Keratinocyte (primary cell): ENCODE results near the gene MGAT5B. TPM values are rescaled to one million over a fixed set of nuclear protein-coding genes. Genes with fewer than 3 reads are reported as not detected.

Experiments used
- DNase-seq: peaks from one replicate; pipeline ENCODE4 v3.0.0-alpha.2; 2011; ENCODE audit warnings: low read depth, missing footprints, low spot score
- FAIRE-seq: peaks from 2 replicates; lab custom pipeline; 2011; peaks lifted over from hg19 to GRCh38; lab: Jason Lieb, UNC
- H2AFZ ChIP-seq: 2 replicates; pipeline ENCODE4 v1.6.0; 2012; ENCODE audit warnings: low read length, control low read depth, inconsistent platforms; ENCODE audit not compliant: control insufficient read depth
- H3K27ac ChIP-seq: 2 replicates; pipeline ENCODE4 v1.5.1; 2011; ENCODE audit warnings: low read length; ENCODE audit not compliant: control insufficient read depth, insufficient read depth
- H3K27me3 ChIP-seq: 3 replicates; pipeline ENCODE4 v1.6.0; 2011; ENCODE audit warnings: low read length; ENCODE audit not compliant: control insufficient read depth, insufficient read depth; ENCODE audit errors: extremely low read depth
- H3K36me3 ChIP-seq, 2 experiments: 2 replicates in 1 of 2; 3 replicates in 1 of 2; pipeline ENCODE4 v1.5.1; 2011; ENCODE audit warnings: low read length in 2 of 2, mild to moderate bottlenecking in 1 of 2; ENCODE audit not compliant: control insufficient read depth in 2 of 2, insufficient read depth in 2 of 2; ENCODE audit errors: extremely low read depth in 1 of 2
- H3K4me1 ChIP-seq: 3 replicates; pipeline ENCODE4 v1.5.1; 2011; ENCODE audit warnings: low read length; ENCODE audit not compliant: control insufficient read depth, insufficient read depth; ENCODE audit errors: extremely low read depth
- H3K4me2 ChIP-seq: 3 replicates; pipeline ENCODE4 v1.6.0; 2011; ENCODE audit warnings: low read depth, low read length; ENCODE audit not compliant: control insufficient read depth, insufficient read depth; ENCODE audit errors: extremely low read depth
- H3K4me3 ChIP-seq, 3 experiments: fragments of 200-600 bp in 1 of 3; sonication (generic) in 1 of 3; 2 replicates in 2 of 3; 3 replicates in 1 of 3; pipeline ENCODE4 v1.5.1; 2011 to 2016; ENCODE audit warnings: low read length in 3 of 3, mild to moderate bottlenecking in 3 of 3, control low read depth in 2 of 3, inconsistent platforms in 1 of 3, low read depth in 1 of 3, mixed read lengths in 1 of 3, mixed run types in 1 of 3, moderate library complexity in 1 of 3; ENCODE audit not compliant: control insufficient read depth in 2 of 3, insufficient read depth in 2 of 3; ENCODE audit errors: extremely low read depth in 1 of 3
- H3K79me2 ChIP-seq: 2 replicates; pipeline ENCODE4 v1.6.0; 2012; ENCODE audit warnings: low read length; ENCODE audit not compliant: control insufficient read depth, insufficient read depth
- H3K9ac ChIP-seq: 3 replicates; pipeline ENCODE4 v1.6.0; 2011; ENCODE audit warnings: low read length; ENCODE audit not compliant: control insufficient read depth, insufficient read depth; ENCODE audit errors: extremely low read depth
- H3K9me1 ChIP-seq: 3 replicates; pipeline ENCODE4 v1.6.0; 2011; ENCODE audit warnings: low read length; ENCODE audit not compliant: control insufficient read depth, insufficient read depth; ENCODE audit errors: extremely low read depth
- H3K9me3 ChIP-seq: 2 replicates; pipeline ENCODE4 v1.5.1; 2012; ENCODE audit warnings: low read depth, low read length; ENCODE audit not compliant: control insufficient read depth
- H4K20me1 ChIP-seq: 3 replicates; pipeline ENCODE4 v1.6.0; 2011; ENCODE audit warnings: low read length; ENCODE audit not compliant: control insufficient read depth, insufficient read depth; ENCODE audit errors: extremely low read depth
- EZH2 ChIP-seq: IDR thresholded peaks from one replicate; pipeline ENCODE4 v1.6.1; 2012; ENCODE audit warnings: inconsistent platforms, mild to moderate bottlenecking, low read length, moderate library complexity
- dilution Hi-C: fragments of 300-500 bp; cut with MboI; formaldehyde crosslinking; loops from one replicate; pipeline ENCODE4 v1.7.0; 2020; ENCODE audit warnings: low sequenced_read_pairs; ENCODE audit not compliant: extremely low pct_ligation_motif_present
- polyA plus RNA-seq, 5 experiments: library from polyadenylated mRNA; depleted of rRNA in 3 of 5; stranded (reverse) in 3 of 5; stranded (forward) in 1 of 5; unstranded in 1 of 5; fragments of >200 nt; gene quantifications; 1 replicate in 1 of 5; 2 replicates in 3 of 5; 3 replicates in 1 of 5; pipeline versions ENCODE4 v1.2.1 to v1.2.3, GENCODE V29; 2011 to 2012; ENCODE audit warnings: missing spikeins in 2 of 5, low read depth in 1 of 5, low replicate concordance in 1 of 5
- TF ChIP-seq, protein P1 (sequence below), 3 experiments: IDR thresholded peaks in 1 of 3; conservative IDR thresholded peaks in 1 of 3; optimal IDR thresholded peaks in 1 of 3; 2 replicates in 2 of 3; 3 replicates in 1 of 3; pipeline versions ENCODE3 to v1.5.1; 2011; ENCODE audit warnings: low read length in 3 of 3, mild to moderate bottlenecking in 3 of 3, moderate library complexity in 2 of 3, control low read depth in 1 of 3, inconsistent platforms in 1 of 3; ENCODE audit not compliant: insufficient read depth in 2 of 3; ENCODE audit errors: extremely low read depth in 1 of 3

Gene MGAT5B
- polyA plus RNA-seq, 1 donor (not counting 4 experiments of a cell fraction or from before 2014, with no cell fraction given) = 0.29 TPM

DNA sequence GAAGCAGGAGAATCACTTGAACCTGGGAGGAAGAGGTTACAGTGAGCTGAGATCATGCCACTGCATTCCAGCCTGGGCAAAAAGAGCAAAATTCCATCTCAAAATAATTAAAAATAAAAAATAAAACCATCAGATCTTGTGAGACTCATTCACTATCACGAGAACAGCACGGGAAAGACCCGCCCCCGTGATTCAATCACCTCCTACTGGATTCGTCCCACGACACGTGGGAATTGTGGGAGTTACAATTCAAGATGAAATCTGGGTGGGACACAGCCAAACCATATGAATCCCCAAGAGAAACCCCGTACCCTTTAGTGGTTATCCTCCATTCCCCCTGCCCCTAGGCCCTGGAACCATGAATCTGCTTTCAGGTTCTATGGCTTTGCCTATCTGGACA lies 15.4 kb upstream of the MGAT5B start:
- no peak overlapping the region for H2AFZ ChIP-seq
- no peak overlapping the region for H3K4me2 ChIP-seq
- TF ChIP-seq EZH2 = no peak
- TF ChIP-seq, protein P1, sequence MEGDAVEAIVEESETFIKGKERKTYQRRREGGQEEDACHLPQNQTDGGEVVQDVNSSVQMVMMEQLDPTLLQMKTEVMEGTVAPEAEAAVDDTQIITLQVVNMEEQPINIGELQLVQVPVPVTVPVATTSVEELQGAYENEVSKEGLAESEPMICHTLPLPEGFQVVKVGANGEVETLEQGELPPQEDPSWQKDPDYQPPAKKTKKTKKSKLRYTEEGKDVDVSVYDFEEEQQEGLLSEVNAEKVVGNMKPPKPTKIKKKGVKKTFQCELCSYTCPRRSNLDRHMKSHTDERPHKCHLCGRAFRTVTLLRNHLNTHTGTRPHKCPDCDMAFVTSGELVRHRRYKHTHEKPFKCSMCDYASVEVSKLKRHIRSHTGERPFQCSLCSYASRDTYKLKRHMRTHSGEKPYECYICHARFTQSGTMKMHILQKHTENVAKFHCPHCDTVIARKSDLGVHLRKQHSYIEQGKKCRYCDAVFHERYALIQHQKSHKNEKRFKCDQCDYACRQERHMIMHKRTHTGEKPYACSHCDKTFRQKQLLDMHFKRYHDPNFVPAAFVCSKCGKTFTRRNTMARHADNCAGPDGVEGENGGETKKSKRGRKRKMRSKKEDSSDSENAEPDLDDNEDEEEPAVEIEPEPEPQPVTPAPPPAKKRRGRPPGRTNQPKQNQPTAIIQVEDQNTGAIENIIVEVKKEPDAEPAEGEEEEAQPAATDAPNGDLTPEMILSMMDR (optimal IDR thresholded peaks at IDR 0.05 in 1 of 3, IDR thresholded peaks at IDR 0.05 in 1 of 3, conservative IDR thresholded peaks at IDR 0.05 in 1 of 3; ENCODE audit: extremely low read depth in 1 of 3, insufficient read depth in 2 of 3, low read length in 3 of 3) = no peak
- dilution Hi-C loops = no loop called here
- FAIRE-seq = no peak
- no peak for DNase-seq
- no peaks in the 10 kb centered on the region for H3K79me2 ChIP-seq
- H3K4me1 ChIP-seq = no peaks in the 10 kb centered on the region
- no peak overlapping the region for H3K4me3 ChIP-seq
- peaks cover 3% of the 10 kb centered on the region for H3K27me3 ChIP-seq
- H3K9me3 ChIP-seq = no peaks in the 10 kb centered on the region
- no peaks in the 10 kb centered on the region for H3K36me3 ChIP-seq
- no peaks in the 10 kb centered on the region for H3K9me1 ChIP-seq
- no peak overlapping the region for H3K27ac ChIP-seq
- no peaks in the 10 kb centered on the region for H4K20me1 ChIP-seq
- no peak overlapping the region for H3K9ac ChIP-seq

DNA sequence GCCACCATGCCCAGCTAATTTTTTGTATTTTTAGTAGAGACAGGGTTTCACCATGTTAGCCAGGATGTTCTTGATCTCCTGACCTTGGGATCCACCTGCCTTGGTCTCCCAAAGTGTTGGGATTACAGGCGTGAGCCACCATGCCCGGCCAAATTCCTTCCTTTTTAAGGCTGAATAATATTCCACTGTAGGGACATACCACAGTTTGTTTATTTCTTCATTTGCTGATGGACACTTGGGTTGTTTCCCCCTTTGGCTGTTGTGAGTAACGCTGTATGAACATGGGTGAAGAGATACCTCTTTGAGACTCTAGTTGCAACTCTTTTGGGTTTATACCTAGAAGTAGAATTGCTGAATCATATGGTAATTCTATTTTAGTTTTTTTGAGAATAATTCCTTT lies 13.1 kb upstream of the MGAT5B start:
- dilution Hi-C loops = no loop called here

More for the DNA sequence above, 13.1 kb upstream of the MGAT5B start:
- no peak for TF ChIP-seq EZH2
- TF ChIP-seq, protein P1 (optimal IDR thresholded peaks at IDR 0.05 in 1 of 3, IDR thresholded peaks at IDR 0.05 in 1 of 3, conservative IDR thresholded peaks at IDR 0.05 in 1 of 3; ENCODE audit: extremely low read depth in 1 of 3, insufficient read depth in 2 of 3, low read length in 3 of 3) = no peak
- DNase-seq = no peak
- H3K9ac ChIP-seq = no peak overlapping the region
- no peak overlapping the region for H3K4me2 ChIP-seq
- no peak overlapping the region for H3K27ac ChIP-seq
- peaks cover 6% of the 10 kb centered on the region for H3K27me3 ChIP-seq
- H3K79me2 ChIP-seq = no peaks in the 10 kb centered on the region
- no peak overlapping the region for H3K4me3 ChIP-seq
- FAIRE-seq = no peak
- H3K4me1 ChIP-seq = no peaks in the 10 kb centered on the region
- no peaks in the 10 kb centered on the region for H3K9me3 ChIP-seq
- H2AFZ ChIP-seq = no peak overlapping the region
- H4K20me1 ChIP-seq = no peaks in the 10 kb centered on the region
- no peaks in the 10 kb centered on the region for H3K36me3 ChIP-seq
- no peaks in the 10 kb centered on the region for H3K9me1 ChIP-seq
